Measurements from ENCODE around the gene GOLPH3. TPM values are rescaled to one million over a fixed set of nuclear protein-coding genes. Genes with fewer than 3 reads are reported as not detected.
"Not testable (repeated sequence)": the region's sequence is repeated elsewhere in the genome, so short reads cannot be mapped to it uniquely, and the experiment has no call there.

Gene GOLPH3
- total RNA-seq, 1 donor from 2014 or later, result 69.7 TPM

DNA sequence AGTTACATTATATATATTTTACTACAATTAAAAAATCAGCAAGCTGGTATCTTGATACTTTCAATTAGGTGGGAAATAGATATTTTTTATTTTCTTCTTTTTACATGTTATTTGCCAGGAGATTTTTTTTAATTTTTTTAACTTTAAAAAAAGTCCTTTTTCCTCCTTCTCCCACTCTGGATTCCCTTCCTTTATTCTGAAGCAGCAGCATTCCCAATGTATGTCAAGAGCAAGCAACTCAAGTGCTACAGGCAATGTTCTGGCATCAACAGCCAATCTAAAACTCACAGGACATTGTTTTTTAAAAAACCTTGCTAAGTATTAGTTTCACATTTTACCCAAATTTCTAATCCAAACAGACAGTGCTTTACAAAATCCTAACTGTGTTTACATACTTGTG is 41.4 kb downstream of the GOLPH3 start:
- DNase-seq, result no peak

DNA sequence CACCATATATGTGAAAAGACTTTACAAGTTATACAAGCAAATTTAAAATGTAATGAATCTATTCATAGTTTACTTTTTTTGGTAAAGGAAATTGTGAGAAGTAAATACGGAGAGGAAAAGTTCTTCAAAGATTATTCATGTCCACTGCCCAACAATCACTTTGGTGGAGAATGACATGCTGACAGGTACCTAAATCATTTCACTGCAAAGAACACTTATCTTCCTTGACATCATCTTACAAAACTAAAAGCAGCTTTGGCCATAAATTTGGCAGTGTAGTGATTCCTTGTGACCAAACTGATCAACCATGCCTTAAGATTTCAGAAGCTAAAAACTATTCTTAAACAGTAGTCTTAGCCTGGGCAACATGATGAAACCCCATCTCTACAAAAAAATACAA is 42.5 kb downstream of the GOLPH3 start:
- DNase-seq, result no peak

DNA sequence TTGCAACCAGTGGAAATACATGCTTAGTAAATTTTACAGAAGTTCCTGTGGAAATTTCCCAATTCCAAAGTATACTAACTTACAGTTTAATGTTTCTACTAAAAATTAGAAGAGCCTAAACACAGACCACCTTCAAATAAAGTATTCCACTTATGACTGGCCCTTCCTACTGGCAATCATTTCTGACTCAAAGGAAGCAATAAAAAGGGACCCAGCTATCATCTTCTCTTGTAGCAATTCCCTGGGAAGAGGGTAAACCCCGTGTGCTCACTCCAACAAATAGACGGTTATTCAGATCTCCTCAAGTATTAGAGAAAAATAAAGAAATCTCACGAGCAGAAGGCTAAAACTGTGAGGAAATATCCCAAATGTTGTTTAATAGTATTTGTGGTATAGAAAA is 43.3 kb downstream of the GOLPH3 start:
- DNase-seq, result no peak

DNA sequence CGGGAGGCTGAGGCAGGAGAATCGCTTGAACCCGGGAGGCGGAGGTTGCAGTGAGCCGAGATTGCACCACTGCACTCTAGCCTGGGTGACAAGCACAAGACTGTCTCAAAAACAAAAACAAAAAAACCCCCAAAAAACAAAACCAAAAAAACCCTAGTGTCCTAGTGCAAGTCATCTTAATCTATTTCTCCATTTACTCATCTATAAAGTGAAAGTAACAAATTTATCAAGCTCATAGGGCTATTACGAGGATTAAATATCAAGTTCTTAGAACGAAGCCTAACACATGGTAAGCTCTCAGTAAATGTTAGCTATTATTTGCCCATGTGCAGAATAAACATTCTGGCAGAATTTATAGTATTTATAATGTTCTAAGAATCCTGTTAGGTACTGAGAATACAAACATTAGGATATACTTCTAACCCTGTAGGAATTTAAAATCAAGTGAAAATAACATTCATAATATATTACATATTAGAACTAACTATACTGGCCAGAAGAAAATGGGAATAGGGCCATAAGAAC is 45.0 kb downstream of the GOLPH3 start:
- no peak for DNase-seq

DNA sequence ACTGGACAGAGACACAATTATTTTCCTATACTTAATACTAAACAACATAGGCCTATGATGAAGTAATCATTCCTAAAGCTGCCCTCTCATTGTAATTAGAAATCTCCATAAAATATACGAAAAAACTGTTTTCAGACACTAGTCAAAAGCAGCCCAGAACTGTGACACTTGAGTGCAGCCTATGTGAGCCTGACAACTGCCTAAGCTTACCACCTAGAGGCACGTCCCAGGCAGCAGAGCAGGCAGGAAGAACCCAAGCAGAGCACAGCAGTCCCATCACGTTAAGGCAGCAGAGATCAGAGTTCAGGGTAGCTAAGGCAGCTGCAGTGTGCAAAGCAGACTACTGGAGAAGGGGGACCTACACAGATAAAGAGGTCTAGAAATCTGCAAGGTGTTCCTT is 46.4 kb downstream of the GOLPH3 start:
- no peak for DNase-seq

DNA sequence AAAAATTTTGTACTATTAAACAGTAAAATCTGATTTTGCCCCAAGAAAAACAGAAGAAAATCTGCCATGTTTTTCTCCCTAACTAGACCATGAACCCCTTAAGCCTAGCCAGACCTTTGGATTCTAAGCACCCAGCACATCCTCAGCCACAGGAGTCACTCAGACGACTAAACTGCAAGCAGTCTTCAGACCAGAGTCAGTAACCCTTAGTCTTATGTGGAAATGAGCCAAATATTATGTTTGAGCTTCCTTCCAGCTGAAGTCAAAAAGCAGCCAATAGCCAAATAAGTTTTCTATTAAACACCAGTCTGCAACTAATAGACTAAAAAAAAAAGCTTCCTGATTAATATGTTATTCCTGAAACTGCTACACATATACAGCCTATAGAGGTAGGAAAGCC is 47.4 kb downstream of the GOLPH3 start:
- DNase-seq, result no peak

DNA sequence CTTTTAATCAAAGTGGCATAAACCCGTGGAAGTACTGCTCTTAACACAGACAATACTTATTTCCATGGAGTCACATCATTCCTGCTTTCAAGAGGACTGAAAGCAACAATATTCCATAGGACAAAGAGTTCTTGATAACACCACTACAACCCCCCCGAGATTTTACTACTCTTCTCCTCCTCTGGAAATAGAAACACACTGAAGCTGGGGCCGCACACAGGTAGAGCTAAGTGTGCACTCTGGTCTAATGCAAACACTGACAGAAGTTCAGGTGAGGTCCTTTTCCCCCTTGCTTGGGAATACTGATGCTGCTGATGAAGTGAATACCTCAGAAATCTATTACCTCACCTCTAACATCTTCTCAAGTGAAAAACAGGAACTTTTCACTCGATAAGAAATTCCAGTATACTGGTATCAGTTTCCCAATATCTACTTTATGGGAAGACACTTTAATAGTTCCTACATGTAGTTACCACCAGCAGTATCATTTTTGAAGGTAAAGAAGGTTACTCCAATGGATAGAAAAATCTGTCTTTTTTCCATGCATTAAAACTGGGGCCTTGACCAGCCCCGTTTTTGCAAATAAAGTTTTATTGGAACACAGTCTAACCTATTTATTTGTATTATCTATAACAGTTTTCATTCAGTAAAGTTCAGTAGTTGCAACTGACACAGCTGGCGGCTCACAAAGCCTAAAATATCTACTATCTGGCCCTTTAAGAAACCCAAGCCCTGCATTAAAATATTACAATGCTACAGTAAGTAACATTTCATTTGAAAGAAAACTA is 50.0 kb downstream of the GOLPH3 start:
- DNase-seq, result no peak

DNA sequence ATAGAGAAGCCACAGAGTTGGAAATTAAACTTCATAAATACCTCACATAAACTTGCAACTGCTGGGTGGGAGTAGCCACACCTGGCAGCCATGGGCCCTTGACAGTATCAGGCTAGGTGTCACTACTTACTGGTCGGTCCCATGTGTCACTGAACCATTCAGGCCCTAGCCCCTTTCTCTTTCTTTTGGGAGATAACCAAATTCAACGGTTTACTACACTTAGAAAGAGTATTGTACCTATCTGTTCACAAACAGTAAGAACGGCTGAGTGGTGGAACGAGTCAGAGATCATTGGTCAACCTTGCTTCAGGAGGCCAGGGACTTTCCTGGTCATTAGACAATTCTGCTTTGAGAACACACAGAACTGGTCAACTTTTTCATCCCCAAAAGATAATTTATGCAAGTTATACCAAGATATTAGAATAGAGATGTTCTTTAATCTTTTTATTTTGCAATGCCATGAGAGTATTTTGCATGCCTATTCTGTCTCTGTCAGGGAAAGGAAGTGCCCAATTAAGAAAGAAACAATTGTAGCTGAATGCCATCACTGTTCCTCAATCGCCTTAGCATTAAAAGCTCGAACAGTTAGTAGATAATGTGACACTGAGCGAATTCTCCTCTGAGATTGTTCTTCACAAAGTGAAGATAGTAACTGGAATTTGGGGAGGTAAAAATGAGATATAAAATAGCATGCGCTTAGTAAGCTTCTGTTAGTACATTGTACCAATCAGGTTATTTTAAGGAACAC is 50.9 kb downstream of the GOLPH3 start:
- no peak for DNase-seq

DNA sequence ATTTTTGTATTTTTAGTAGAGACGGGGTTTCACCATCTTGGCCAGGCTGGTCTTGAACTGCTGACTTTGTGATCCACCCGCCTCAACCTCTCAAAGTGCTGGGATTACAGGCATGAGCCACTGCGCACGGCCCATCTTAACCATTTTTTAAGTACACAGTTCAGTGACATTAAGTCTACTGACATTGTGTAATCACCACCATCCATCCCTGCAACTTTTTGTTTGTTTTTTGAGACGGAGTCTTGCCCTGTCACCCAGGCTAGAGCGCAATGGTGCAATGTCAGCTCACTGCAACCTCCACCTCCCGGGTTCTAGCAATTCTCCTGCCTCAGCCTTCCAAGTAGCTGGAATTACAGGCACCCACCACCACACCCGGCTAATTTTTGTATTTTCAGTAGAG is 55.2 kb downstream of the GOLPH3 start:
- not testable (repeated sequence) for DNase-seq

DNA sequence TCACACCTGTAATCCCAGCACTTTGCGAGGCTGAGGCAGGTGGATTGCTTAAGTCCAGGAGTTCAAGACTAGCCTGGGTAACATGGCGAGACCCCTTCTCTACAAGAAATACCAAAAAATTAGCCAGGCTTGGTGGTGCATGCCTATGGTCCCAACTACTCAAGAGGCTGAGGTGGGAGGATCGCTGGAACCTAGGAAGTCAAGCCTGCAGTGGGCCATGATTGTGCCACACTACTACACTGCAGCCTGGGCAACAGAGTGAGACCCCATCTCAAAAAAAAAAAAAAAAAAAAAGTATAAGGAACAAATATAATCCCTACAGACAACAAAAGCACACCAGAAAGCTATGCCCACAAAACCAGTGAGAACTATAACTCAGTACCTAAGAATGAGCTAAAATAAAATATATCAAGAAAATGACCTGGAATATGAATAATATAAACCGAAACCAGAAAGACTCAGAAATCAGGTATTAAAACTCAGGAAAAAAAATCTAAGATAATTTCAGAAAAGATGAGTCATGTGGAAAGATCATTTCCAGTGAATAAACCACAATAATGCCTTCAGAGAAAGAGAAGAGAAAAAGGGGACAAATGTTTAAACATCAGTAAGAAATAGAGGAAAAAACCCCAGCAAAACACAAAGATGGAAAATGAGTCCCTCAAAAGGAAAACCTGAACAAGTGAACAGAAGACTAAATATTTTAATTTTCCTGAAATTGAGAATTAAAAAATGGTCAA is 57.4 kb downstream of the GOLPH3 start:
- no peak for DNase-seq

DNA sequence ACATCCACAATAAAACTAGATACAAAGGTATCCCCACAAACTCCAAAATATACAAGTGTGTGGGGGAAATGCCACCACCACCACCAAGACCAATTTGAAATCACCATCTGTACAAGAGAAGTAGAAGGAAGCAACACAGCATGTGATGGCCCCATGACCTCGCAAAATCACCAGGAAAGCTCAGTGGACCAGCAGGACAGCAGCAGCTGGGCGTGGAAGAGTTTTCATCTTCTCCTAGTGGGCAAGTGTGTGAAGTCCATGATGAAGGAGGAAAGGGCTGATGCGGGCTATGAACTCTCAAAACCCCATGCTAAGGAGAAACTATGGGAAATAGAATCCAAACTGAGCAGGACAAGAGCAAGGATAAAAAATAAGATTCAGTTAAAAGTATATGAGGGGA is 58.1 kb downstream of the GOLPH3 start:
- no peak for DNase-seq

DNA sequence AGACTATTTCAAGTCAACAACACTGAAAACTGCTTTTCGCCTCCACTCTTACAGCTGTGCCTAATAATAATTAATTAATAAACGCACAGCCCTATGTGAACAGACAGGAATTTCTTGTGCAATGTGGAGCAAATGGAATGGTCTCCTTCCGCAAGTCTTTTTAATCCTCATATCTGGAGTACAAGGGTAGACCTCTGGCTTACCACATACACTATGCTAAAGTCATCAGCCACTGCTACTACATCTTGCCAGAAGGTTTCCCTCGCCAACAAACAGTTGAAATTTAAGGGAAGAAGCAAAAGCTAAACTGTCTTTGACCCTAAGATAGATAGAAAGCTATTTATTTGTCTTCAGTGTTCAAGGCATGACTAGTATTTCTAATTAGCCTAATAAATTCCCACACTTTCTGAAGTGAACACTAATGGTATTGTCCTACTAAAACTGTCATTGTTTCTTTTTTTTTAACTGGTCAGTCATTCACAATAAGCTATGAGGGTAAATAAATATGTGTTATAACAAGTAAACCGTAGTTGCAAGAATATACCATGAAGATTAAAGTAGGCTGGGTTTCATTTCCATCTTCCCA is 63.9 kb downstream of the GOLPH3 start:
- no peak for DNase-seq

DNA sequence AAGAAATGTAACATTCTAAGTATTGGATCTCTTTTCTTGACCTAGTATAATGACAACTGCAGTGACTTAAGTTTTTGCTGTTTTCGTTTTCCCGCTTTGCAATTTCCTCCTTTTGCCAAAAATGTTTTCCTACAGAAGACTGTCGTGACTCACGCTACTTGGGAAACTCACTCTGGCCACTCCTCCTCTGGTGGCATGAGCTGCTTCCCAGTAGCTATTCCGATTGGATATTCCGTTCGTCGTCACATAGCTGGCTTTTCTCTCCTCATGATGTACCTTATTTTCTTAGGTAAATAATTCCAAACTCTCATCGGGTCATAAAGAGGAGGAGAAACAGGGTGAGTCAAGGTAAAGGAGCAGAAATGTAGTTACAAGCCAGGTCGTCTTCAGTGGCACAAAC is 64.9 kb downstream of the GOLPH3 start:
- DNase-seq, result no peak

DNA sequence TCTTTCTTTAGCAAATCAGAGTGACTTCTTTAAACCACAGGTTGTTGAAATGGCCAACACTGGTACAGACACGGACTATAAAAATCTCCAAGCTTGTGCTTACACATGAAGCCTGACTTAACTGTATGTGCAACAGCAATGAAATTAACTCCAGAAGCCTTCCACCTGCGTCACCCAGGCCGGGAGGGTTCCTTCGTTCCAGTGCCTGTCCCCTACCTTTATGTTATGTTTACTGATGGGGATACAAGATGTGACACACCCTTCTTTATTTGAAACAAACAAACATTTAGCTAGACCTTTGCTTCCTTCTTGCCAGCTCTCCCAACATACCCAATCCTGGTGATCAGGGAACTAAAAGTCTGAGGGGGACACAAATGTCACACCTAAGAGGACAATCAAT is 66.0 kb downstream of the GOLPH3 start:
- no peak for DNase-seq

DNA sequence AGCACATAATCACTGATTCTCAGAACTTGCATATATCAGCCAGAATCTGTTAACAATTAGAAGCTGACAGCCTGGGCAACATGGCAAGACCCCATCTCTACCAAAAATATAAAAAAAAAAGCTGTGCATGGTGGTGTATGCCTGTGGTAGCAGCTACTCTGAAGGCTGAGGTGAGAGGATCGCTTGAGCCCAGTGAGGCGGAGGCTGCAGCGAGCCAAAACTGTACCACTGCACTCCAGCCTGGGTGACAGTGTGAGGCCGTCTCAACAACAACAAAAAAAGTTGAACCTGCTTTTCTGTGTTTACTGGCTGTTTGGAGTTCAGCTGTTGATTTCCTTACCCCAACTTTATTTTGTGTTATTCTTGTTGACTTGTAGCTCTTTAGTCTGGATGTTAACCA is 66.8 kb downstream of the GOLPH3 start:
- DNase-seq, result no peak

DNA sequence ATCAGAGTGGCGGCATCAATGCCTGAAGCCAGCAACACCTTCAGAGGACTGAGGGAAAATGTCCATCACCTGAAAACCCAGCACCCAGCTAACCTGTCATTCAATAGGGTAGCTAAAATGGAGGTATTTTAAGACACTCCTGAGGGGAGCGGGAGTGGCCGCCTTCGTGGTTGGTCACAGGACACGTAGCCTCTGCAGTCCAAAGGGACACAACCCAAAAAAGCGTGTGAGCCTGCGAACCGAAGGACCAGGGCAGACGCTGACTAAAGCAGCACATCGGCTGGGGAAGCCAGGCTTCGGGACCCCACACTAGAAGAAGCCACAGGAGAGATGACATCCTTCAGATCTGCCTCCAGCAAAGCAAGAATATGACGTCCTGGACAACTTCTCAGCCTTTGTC is 70.6 kb downstream of the GOLPH3 start:
- no peak for DNase-seq

DNA sequence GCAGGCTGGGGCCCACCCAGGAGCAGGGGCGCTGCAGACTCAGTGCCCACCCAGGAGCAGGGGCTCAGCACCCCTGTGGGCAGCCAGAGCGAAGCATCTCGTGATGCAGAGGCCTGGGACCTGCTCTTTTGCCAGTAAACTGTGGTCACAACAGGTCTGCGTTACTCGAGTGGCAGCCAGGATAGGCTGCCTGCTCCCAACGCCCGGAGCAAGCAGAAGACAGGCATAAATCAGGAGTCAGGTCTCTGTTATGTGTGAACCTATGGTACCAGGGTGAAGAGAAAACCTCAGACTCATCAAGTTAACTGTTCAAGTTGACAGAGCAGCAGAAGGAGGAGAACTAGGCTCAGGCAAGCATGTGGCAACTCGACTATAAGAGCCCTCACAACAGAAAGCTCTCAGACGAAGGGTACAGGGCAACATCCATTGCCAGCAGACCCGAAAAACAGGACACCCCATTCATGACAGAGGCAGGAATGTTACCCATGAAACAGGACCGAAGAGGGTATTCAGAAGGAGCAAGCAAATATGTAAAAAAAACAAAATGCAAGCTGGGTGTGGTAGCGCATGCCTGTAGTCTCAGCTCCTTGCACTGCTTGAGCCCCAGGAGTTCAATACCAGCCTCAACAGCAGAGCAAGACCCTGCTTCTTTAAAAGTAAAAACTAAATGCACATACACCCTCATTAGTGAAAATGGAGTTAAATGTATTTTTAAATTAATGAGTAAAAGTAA is 71.7 kb downstream of the GOLPH3 start:
- DNase-seq, result no peak

DNA sequence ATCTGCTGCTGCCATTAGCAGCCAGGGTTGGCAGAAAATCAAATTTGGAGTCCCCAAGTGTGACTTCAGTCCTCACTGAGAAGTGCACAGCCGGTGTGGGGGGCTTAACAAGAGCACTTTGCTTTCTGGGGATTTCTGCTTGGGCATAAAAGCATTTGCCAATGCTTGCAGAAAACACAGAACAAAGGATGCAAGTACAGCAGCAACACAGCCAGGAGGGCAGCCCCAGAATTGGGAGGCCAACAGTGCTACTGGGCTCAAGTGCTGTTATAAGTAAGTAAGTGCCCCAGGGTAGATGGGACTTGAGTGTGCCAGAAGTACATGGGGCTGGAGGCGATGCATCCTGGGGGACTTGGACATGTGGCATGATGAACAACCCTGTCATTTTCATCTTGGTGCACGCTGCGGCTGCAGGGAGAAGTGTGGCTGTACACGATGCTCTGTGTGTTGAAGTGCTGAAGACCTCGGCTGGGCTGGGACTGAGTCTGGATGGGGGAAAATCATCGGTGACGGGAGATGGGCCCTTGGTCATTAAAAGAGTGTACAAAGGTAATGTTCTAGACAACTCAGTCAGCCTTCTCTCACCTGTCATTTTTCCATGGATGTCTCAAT is 73.3 kb downstream of the GOLPH3 start:
- no peak for DNase-seq

DNA sequence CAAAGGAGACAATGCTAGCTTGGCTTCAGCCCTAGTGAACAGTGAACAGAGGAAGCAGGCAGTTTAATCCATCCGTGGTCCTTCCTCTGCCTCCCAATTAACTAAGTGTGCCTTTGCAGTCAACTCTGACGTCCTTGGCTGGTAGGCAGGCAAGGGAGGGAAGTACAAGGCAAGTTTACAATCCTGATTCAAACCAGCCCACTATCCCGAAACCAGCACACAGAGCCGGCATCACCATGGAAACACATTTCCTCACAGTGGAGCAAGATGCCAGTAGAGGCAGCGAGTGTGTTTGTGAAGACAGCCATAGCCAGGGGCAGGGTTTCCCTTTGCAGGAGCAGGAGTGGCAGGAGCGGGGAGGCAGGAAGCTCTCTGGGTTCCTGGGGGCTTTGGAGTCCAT is 73.9 kb downstream of the GOLPH3 start:
- peak; percentile 72 for DNase-seq

DNA sequence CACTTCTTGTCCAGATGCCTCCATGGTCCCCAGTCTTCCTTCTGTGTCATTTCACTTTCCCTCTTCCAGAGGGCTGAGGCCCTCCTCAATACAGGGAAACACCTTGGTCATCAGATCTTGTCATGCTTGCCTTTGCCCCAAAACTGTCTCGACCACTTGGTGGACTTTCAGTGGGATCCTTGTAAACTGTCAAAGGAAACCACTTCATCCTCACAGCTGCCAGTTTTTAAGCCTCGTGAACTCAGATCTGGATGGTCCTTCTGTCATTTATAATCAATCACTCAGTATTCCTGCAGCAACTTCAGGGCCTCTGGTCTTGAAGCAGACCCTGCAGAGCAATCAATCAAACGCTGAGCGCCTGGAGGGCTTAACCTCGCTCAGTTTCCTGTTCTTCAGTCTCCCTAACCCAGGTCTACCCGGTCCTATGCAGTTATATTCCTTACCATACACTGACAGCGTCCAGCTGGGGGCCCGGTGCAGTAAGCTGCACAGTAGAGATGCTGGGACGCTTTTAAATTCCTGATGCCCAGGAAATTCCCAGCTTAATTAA is 74.6 kb downstream of the GOLPH3 start:
- DNase-seq, result no peak

DNA sequence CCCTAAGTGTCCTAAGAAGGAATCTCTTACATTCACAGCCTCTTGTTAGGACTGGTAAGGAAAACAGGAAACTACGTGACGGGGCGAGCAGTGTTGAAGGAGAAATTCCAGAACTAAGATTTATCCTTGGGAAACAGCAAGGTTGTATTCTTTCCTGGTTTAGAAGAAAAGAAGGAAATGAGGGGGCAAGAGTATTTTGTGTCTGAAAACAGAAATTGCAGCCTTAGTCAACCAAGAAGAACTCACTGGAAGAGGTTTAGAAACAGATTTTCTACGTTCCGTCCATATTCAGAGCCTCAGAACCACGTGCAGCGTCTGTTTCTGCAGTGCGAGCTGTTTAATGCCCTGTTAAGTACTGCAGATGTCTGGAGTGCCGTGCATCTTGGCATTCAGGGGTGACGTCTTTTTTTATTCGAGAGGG is 75.2 kb downstream of the GOLPH3 start:
- no peak for DNase-seq
